Choroid plexus epithelial cell (primary cell): ENCODE data around the gene IQCK.

Experiments
- DNase-seq: peaks from one replicate; pipeline ENCODE4 v3.0.0-alpha.2; 2010; ENCODE audit warnings: low read depth
- H3K4me3 ChIP-seq: 2 replicates; pipeline ENCODE4 v1.5.1; 2011; ENCODE audit warnings: low read depth, mild to moderate bottlenecking, control low read depth, low read length, moderate library complexity
- TF ChIP-seq, protein P1 (sequence below): conservative IDR thresholded peaks from 2 replicates; pipeline ENCODE4 v1.5.1; 2011; ENCODE audit warnings: low read depth, mild to moderate bottlenecking, control low read depth, inconsistent platforms, low read length, moderate library complexity

Gene IQCK

DNA sequence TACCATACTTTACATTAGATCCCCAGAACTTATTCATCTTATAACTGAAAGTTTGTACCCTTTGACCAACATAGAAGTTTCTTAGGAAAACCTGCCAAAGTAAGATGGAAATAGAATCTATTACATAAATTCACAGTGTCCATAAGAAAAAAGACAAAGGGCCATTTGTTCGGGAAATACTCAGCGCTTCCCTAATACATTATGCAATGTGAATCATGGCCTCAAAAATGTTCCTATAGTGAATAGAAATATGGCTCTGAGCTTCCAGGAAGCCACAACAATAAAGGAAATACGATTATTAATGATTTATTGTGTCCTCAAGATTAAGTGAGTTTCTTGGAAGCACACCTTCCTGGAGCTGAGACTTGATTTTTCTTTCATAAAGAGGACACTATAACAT is 115.1 kb downstream of the IQCK start:
- no peak overlapping the region for H3K4me3 ChIP-seq
- TF ChIP-seq, protein P1, sequence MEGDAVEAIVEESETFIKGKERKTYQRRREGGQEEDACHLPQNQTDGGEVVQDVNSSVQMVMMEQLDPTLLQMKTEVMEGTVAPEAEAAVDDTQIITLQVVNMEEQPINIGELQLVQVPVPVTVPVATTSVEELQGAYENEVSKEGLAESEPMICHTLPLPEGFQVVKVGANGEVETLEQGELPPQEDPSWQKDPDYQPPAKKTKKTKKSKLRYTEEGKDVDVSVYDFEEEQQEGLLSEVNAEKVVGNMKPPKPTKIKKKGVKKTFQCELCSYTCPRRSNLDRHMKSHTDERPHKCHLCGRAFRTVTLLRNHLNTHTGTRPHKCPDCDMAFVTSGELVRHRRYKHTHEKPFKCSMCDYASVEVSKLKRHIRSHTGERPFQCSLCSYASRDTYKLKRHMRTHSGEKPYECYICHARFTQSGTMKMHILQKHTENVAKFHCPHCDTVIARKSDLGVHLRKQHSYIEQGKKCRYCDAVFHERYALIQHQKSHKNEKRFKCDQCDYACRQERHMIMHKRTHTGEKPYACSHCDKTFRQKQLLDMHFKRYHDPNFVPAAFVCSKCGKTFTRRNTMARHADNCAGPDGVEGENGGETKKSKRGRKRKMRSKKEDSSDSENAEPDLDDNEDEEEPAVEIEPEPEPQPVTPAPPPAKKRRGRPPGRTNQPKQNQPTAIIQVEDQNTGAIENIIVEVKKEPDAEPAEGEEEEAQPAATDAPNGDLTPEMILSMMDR = no peak
- DNase-seq = no peak

DNA sequence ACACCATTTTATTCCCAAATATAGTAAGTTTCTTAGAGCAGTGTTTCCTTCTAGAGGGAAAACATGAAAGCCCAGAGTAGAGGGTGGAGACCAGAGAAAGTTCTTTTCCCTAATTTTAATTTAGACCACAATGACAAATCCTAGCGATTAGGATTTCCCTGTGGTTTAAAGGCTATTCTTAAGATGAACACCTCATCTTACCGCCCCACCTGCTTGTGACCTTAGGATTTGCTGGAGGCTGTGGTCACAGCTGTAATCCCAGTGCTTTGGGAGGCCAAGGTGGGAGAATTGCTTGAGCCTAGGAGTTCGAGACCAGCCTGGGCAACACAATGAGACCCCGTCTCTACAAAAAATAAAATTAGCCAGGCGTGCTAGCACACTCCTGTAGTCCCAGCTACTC is 115.5 kb downstream of the IQCK start:
- no peak overlapping the region for H3K4me3 ChIP-seq
- TF ChIP-seq, protein P1 = no peak
- no peak for DNase-seq

DNA sequence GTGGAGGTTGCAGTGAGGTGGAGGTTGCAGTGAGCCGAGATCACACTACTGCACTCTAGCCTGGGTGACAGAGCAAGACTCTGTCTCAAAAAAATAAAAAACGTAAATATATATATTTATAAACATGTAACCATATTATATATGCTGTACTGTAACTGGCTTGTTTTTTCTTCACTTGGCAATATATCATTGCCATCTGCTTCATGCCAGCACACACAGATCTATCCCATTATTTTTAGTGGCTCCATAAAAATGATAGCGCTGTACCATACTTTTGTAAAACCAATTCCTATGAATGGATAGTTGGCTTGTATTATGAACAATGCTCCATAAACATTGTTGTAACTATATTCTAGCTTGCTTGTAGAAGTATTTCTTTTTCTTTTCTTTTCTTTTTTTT is 117.1 kb downstream of the IQCK start:
- no peak for DNase-seq
- no peak overlapping the region for H3K4me3 ChIP-seq
- TF ChIP-seq, protein P1 = no peak

DNA sequence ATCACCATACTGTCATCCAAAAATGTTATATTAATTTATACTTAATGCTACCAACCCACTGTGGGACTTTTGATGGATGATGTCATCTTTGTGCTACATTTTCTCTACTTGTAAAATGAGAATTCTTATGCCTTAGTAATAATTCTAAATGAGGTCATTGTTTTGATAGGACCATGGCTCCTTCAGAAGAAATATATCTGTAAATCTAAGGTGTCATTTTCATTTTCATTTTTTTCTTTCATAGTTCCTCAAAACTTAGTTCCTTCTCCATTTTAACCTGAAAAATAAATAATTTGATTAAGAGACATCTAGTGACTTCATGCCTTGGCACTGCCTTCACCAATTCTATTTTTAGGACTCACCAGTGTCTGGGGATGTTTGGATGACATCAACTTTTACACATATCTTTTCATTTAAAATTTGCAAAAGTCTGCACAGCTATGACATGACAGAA is 117.9 kb downstream of the IQCK start:
- peak; percentile 62 for DNase-seq
- TF ChIP-seq, protein P1 = no peak
- no peak overlapping the region for H3K4me3 ChIP-seq

DNA sequence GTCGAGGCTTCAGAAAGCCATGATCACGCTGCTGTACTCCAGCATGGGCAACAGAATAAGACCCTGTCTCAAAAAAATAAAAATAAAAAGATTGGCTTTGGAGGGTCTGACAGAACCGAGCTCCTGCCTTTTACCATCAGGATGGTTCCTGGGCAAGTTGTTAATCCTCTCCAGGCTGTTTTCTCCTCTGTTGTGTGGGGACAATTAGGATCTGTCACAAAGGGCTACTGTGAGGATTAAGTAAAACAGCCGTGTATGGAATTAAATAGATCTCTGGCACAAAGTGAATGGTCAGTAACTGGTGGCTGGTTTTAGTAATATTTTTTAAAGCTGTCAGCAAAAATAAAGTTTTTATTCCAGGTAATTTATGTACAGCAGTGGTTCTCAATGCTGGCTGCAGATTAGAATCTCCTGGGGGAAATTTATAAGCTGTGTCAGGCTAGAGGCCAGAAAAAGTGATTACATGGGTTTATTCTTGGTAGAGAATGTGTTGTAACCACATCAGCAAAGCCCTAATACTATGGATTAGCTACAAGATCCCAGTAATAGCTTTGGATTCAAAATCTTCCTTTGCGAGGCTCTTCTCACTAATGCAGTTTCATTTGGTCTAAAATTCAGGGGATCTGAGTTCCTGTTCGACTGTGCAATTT is 119.4 kb downstream of the IQCK start:
- TF ChIP-seq, protein P1 = no peak
- no peak overlapping the region for H3K4me3 ChIP-seq

DNA sequence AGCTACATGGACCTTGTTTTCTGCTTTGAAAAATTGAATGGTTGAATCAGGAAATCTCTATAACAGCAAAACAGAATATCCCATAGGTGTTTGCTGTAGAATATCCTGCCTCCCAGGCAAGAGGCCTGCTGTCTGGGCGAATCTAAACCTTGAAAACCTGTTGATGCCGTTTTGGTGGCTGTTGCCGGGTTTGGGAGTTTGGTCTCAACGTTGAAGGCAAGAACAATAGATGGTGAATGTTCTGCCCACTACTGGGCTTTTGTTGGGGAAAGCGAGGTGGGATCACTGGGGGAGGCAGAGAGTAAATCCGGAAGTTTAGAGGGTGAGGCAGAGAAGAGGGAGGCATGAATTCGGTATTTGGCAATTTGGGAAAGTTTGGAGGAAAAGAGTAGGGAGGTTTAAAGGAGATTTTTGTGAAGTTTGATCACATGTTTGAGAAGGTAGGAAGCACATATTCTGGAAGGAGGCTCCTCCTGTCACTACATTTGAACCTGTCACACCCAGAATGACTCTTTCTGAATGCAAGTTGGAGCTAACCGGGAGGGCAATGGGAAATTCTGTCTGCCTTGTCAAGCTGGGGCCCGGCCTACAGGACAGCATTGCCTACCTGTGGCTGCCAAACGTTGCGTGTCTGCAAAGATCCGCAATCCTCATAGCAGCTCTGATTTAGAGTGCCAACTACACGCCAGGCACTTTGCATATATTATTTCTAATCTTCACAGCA is 120.1 kb downstream of the IQCK start:
- no peak for DNase-seq
- H3K4me3 ChIP-seq = no peak overlapping the region
- TF ChIP-seq, protein P1 = no peak

More for the DNA sequence above, 119.4 kb downstream of the IQCK start:
- no peak for DNase-seq

DNA sequence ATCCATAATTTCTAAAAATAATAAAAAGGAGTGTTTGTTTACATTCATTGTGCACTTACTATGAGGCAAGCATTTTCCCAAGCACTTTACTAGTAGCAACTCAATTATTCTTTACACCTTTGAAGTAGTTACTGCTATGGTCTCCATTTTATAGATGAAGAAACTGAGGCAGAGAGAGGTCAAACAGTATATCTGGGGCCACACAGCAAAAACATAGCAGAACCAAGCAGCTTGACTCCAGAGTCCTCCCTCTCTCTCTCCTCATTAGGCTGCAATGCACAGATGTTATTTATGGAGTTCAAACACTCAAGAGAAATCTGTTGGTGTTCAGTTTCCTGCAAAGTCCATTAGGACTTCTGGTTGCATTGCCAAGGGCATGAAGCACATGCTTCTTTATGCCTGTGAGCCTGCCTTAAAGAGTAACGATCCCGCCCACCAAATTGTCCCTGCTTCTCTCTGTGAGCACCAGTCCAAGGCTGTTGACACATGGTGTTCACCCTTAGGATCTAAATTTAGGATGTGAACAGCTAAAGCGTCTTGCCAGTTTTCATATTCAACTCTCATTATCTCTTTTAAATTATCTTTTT is 122.5 kb downstream of the IQCK start:
- no peak overlapping the region for H3K4me3 ChIP-seq
- DNase-seq = no peak
- TF ChIP-seq, protein P1 = no peak
